ENCODE measurements around the gene STAG1. TPM values are rescaled to one million over a fixed set of nuclear protein-coding genes. Genes with fewer than 3 reads are reported as not detected.

The STAG1 gene
- polyA plus RNA-seq, 2 of the 4 experiments (the other 2 are of a cell fraction): 12.8 to 19.2 TPM

DNA sequence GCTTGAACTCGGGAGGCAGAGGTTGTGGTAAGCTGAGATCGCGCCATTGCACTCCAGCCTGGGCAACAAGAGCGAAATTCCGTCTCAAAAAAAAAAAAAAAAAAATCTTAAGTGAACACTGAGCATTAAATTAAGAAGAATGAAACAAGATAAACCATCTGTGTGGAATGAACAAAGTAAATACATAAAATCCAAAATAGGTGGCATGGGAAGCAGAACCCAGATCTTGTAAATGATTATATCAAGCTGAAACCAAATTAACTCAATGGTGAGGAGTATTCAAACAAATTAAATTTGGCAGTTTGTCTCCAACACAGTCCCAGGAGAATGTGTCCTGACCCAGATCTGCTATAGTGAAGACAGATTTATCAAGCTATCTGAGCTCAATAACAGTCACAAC lies 32.1 kb downstream of the STAG1 start:
- TF ChIP-seq ESRRA (IDR thresholded peaks at IDR 0.05; ENCODE audit: borderline replicate concordance, low read length) (no peak), FOXS1 (CRISPR knock-in tag; IDR thresholded peaks at IDR 0.05) (no peak), RNF2 (IDR thresholded peaks at IDR 0.05; ENCODE audit: borderline replicate concordance, low read depth) (no peak), ZFP36 (IDR thresholded peaks at IDR 0.05; ENCODE audit: borderline replicate concordance, partially characterized antibody) (no peak), MAFK (IDR thresholded peaks at IDR 0.05; ENCODE audit: partially characterized antibody) (no peak), HOXB13 (CRISPR knock-in tag; IDR thresholded peaks at IDR 0.05; ENCODE audit: low read depth) (no peak), GATA3 (IDR thresholded peaks at IDR 0.05; ENCODE audit: borderline replicate concordance) (no peak), HOXB5 (CRISPR knock-in tag; IDR thresholded peaks at IDR 0.05) (no peak), ZSCAN20 (CRISPR knock-in tag; IDR thresholded peaks at IDR 0.05) (no peak), JUN (IDR thresholded peaks at IDR 0.05) (no peak), CHD4 (IDR thresholded peaks at IDR 0.05; ENCODE audit: borderline replicate concordance) (no peak)
- TF ChIP-seq, protein P1, sequence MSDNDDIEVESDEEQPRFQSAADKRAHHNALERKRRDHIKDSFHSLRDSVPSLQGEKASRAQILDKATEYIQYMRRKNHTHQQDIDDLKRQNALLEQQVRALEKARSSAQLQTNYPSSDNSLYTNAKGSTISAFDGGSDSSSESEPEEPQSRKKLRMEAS (IDR thresholded peaks at IDR 0.05): no peak
- TF ChIP-seq, protein P2, sequence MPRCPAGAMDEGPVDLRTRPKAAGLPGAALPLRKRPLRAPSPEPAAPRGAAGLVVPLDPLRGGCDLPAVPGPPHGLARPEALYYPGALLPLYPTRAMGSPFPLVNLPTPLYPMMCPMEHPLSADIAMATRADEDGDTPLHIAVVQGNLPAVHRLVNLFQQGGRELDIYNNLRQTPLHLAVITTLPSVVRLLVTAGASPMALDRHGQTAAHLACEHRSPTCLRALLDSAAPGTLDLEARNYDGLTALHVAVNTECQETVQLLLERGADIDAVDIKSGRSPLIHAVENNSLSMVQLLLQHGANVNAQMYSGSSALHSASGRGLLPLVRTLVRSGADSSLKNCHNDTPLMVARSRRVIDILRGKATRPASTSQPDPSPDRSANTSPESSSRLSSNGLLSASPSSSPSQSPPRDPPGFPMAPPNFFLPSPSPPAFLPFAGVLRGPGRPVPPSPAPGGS (IDR thresholded peaks at IDR 0.05): no peak
- TF ChIP-seq, protein P3, sequence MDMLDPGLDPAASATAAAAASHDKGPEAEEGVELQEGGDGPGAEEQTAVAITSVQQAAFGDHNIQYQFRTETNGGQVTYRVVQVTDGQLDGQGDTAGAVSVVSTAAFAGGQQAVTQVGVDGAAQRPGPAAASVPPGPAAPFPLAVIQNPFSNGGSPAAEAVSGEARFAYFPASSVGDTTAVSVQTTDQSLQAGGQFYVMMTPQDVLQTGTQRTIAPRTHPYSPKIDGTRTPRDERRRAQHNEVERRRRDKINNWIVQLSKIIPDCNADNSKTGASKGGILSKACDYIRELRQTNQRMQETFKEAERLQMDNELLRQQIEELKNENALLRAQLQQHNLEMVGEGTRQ (IDR thresholded peaks at IDR 0.05): no peak
- TF ChIP-seq, protein P4, sequence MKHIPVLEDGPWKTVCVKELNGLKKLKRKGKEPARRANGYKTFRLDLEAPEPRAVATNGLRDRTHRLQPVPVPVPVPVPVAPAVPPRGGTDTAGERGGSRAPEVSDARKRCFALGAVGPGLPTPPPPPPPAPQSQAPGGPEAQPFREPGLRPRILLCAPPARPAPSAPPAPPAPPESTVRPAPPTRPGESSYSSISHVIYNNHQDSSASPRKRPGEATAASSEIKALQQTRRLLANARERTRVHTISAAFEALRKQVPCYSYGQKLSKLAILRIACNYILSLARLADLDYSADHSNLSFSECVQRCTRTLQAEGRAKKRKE (CRISPR knock-in tag; IDR thresholded peaks at IDR 0.05; ENCODE audit: low read depth): no peak
- TF ChIP-seq, protein P5, sequence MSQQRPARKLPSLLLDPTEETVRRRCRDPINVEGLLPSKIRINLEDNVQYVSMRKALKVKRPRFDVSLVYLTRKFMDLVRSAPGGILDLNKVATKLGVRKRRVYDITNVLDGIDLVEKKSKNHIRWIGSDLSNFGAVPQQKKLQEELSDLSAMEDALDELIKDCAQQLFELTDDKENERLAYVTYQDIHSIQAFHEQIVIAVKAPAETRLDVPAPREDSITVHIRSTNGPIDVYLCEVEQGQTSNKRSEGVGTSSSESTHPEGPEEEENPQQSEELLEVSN (IDR thresholded peaks at IDR 0.05; ENCODE audit: borderline replicate concordance, low read depth): no peak
- TF ChIP-seq, protein P6, sequence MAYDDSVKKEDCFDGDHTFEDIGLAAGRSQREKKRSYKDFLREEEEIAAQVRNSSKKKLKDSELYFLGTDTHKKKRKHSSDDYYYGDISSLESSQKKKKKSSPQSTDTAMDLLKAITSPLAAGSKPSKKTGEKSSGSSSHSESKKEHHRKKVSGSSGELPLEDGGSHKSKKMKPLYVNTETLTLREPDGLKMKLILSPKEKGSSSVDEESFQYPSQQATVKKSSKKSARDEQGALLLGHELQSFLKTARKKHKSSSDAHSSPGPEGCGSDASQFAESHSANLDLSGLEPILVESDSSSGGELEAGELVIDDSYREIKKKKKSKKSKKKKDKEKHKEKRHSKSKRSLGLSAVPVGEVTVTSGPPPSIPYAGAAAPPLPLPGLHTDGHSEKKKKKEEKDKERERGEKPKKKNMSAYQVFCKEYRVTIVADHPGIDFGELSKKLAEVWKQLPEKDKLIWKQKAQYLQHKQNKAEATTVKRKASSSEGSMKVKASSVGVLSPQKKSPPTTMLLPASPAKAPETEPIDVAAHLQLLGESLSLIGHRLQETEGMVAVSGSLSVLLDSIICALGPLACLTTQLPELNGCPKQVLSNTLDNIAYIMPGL (CRISPR knock-in tag; IDR thresholded peaks at IDR 0.05; ENCODE audit: borderline replicate concordance): no peak
- no peak for ATAC-seq
- H3K27ac ChIP-seq: no peak overlapping the region
- ChIA-PET POLR2A (no interaction called here), CTCF (interaction anchor here (1.2 to 1.3 kb wide), 2 partner anchors 29 to 32 kb away, joined by 3 to 4 read pairs; partner anchors contain the start of gene STAG1)
- H3K4me3 ChIP-seq: no peak overlapping the region
- no peak overlapping the region for H3K4me2 ChIP-seq
- no peak for DNase-seq (ENCODE audit: low read depth in 1 of 2, low spot score in 1 of 2)
- 95% methylated on average over 5 of the region's 5 CpGs for WGBS (ENCODE audit: missing lambda C conversion rate)
- no peak for FAIRE-seq
- H3K9me3 ChIP-seq: no peaks in the 10 kb centered on the region
- H3K4me1 ChIP-seq: no peaks in the 10 kb centered on the region

DNA sequence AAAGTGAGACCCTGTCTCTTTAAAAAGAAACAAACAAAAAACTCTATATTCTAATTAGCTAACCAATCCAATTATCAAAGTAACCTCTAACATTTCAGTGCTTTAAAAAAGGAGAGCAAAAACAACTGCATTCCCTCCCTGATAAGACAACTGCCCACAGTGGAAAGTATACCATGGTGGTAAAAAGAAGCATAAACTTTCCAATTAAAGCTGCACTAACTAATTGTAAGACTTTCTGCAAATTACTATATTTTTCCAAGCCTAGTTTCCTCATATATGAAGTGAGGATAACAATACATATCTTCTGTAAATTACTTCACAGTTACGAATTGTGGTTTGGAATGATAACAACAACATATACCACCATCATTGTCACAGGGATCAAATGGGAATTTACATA lies 35.5 kb downstream of the STAG1 start:
- CTCF ChIA-PET: interaction anchor here (0.8 kb wide), 1 partner anchor 15 kb away, joined by 5 read pairs; no protein-coding TSS in a partner anchor
- Histone ChIP-seq H3K27ac (no peak overlapping the region), H3K4me2 (no peak overlapping the region), H3K4me3 (no peak overlapping the region), H3K4me1 (peaks cover 4% of the 10 kb centered on the region; the same call in 1 of the 3 replicates), H3K9me3 (no peaks in the 10 kb centered on the region)
- 100% methylated on average over 1 of the region's 1 CpG for WGBS (ENCODE audit: missing lambda C conversion rate)
- ATAC-seq (no peak), FAIRE-seq (no peak), DNase-seq (ENCODE audit: low read depth in 1 of 2, low spot score in 1 of 2) (no peak)
- no peak for TF ChIP-seq GATA3 (IDR thresholded peaks at IDR 0.05; ENCODE audit: borderline replicate concordance)
- no peak for TF ChIP-seq HOXB13 (CRISPR knock-in tag; IDR thresholded peaks at IDR 0.05; ENCODE audit: low read depth)
- TF ChIP-seq, protein P7, sequence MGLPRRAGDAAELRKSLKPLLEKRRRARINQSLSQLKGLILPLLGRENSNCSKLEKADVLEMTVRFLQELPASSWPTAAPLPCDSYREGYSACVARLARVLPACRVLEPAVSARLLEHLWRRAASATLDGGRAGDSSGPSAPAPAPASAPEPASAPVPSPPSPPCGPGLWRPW (IDR thresholded peaks at IDR 0.05): no peak
- POLR2A ChIA-PET: no interaction called here
